Measurements from ENCODE around the gene SLC13A2. TPM values are rescaled to one million over a fixed set of nuclear protein-coding genes. Genes with fewer than 3 reads are reported as not detected.
"Not testable (repeated sequence)": the region's sequence is repeated elsewhere in the genome, so short reads cannot be mapped to it uniquely, and the experiment has no call there.

SLC13A2 gene, protein sequence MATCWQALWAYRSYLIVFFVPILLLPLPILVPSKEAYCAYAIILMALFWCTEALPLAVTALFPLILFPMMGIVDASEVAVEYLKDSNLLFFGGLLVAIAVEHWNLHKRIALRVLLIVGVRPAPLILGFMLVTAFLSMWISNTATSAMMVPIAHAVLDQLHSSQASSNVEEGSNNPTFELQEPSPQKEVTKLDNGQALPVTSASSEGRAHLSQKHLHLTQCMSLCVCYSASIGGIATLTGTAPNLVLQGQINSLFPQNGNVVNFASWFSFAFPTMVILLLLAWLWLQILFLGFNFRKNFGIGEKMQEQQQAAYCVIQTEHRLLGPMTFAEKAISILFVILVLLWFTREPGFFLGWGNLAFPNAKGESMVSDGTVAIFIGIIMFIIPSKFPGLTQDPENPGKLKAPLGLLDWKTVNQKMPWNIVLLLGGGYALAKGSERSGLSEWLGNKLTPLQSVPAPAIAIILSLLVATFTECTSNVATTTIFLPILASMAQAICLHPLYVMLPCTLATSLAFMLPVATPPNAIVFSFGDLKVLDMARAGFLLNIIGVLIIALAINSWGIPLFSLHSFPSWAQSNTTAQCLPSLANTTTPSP
- under 1 TPM in 1 of 2 donors, not detected in 1; 0.02 TPM for polyA plus RNA-seq

DNA sequence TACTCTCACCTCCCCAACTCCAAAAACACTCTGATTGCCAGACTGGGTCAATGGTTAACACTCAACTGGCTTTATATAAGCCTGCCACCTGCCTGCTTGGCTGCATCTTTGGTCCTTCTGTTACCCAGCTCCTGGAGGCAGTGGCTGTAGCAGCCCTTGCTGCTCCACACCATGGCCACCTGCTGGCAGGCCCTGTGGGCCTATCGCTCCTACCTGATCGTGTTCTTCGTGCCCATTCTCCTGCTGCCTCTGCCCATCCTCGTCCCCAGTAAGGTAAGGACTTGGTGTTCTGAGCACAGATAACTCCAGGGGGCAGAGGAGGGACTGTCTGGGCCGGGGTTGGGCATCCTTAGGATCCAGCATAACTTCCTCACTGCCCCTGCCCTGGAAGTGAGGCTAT, at the start of gene SLC13A2:
Gene SLC13A2, plus strand, starts transcription at position 103 of the 400 bp plus-strand sequence. Its CDS starts 69 bp downstream, at position 172.
- no peaks in the 10 kb centered on the region for H3K9me3 ChIP-seq (ENCODE audit: control insufficient read depth in 2 of 2, insufficient read depth in 1 of 2, low read depth in 1 of 2, low read length in 1 of 2)
- WGBS, 2 donors = 56 to 80% methylated on average over 5 of the region's 5 CpGs
- H3K4me3 ChIP-seq (ENCODE audit: low read depth in 1 of 2, low read length in 2 of 2) = no peak within 1 kb of the TSS
- H3K4me1 ChIP-seq (ENCODE audit: control insufficient read depth in 2 of 2, insufficient read depth in 2 of 2, low read length in 1 of 2) = no peaks in the 10 kb centered on the region
- no peaks in the 10 kb centered on the region for H3K27me3 ChIP-seq (ENCODE audit: control insufficient read depth in 1 of 2, insufficient read depth in 2 of 2, low read length in 2 of 2)
- no peaks in the 10 kb centered on the region for H3K36me3 ChIP-seq (ENCODE audit: control insufficient read depth in 2 of 2, insufficient read depth in 2 of 2, low read length in 1 of 2)
- H3K27ac ChIP-seq (ENCODE audit: low read depth in 2 of 2, low read length in 1 of 2) = no peak within 1 kb of the TSS

DNA sequence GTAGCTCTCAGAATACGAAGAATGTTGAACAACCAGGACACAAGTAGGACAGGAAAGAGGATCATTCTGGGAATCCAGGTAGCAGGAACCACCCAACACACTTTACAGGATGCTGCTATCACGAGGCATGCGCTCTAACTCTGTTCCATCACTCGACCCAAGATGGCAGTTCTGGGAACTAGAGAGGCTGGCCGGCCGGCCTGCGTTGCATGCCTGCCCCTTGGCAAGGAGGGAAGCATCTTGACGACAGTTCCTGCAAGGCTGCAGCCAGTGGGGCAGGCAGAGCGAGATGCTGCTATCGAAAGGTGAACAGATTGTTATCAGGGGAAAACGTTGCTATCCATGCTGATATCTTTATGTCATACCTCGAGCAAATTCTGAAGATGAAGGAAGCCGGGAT, 48.2 kb upstream of the SLC13A2 start:
- 86% methylated on average over 13 of the region's 13 CpGs for WGBS, 2 donors
- H3K36me3 ChIP-seq (ENCODE audit: control insufficient read depth in 2 of 2, insufficient read depth in 2 of 2, low read length in 1 of 2) = no peaks in the 10 kb centered on the region
- H3K27me3 ChIP-seq (ENCODE audit: control insufficient read depth in 1 of 2, insufficient read depth in 2 of 2, low read length in 2 of 2) = no peaks in the 10 kb centered on the region
- no peak overlapping the region for H3K27ac ChIP-seq (ENCODE audit: low read depth in 2 of 2, low read length in 1 of 2)
- H3K4me3 ChIP-seq (ENCODE audit: low read depth in 1 of 2, low read length in 2 of 2) = no peak overlapping the region
- no peaks in the 10 kb centered on the region for H3K4me1 ChIP-seq (ENCODE audit: control insufficient read depth in 2 of 2, insufficient read depth in 2 of 2, low read length in 1 of 2)
- H3K9me3 ChIP-seq (ENCODE audit: control insufficient read depth in 2 of 2, insufficient read depth in 1 of 2, low read depth in 1 of 2, low read length in 1 of 2) = no peaks in the 10 kb centered on the region

DNA sequence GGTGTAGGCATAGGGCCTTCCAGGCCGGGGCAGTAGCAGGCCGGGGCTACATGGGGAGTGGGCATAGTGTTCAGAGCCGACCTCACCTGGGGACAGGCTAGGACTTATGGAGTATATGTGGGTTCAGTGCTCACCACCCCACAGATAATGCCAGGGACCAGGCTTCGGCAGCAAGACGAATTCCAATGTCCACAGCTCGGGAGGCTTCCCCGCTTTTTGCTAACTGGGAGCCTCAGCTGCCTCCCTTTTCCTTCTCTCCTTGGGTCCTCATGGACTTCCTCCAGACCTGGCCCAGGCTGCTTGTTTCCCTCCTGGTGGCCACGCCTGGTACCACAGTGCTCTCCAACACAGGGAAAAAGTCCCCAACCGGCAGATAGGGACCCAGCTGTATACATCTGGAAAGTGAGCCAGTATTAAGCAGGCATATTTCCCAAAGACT, 47.3 kb upstream of the SLC13A2 start:
- Histone ChIP-seq H3K36me3 (ENCODE audit: control insufficient read depth in 2 of 2, insufficient read depth in 2 of 2, low read length in 1 of 2) (no peaks in the 10 kb centered on the region), H3K27me3 (ENCODE audit: control insufficient read depth in 1 of 2, insufficient read depth in 2 of 2, low read length in 2 of 2) (no peaks in the 10 kb centered on the region), H3K9me3 (ENCODE audit: control insufficient read depth in 2 of 2, insufficient read depth in 1 of 2, low read depth in 1 of 2, low read length in 1 of 2) (no peaks in the 10 kb centered on the region), H3K27ac (ENCODE audit: low read depth in 2 of 2, low read length in 1 of 2) (no peak overlapping the region), H3K4me3 (ENCODE audit: low read depth in 1 of 2, low read length in 2 of 2) (no peak overlapping the region), H3K4me1 (ENCODE audit: control insufficient read depth in 2 of 2, insufficient read depth in 2 of 2, low read length in 1 of 2) (no peaks in the 10 kb centered on the region)
- 80 to 87% methylated on average over 7 to 9 of the region's 9 CpGs for WGBS, 2 donors

DNA sequence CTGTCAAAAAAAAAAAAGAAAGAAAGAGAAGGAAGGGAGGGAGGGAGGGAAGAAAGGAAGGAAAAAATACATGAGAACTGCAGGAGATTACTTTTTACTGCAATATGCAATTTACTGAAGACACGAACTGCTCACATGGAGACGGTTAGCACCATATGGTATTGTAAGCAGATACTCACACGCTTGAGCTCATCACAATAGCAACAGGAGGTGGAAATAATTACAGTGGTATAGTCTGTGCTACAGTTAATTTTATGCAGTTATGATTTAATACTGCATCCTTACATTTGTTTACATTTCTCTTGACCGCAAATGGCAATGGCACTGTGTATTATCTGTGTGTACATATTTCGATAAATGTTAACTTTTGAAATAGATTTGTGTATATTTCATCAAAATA, 46.1 kb upstream of the SLC13A2 start:
- WGBS, 2 donors = 70% methylated on average over 5 of the region's 5 CpGs
- no peak overlapping the region for H3K27ac ChIP-seq (ENCODE audit: low read depth in 2 of 2, low read length in 1 of 2)
- no peaks in the 10 kb centered on the region for H3K9me3 ChIP-seq (ENCODE audit: control insufficient read depth in 2 of 2, insufficient read depth in 1 of 2, low read depth in 1 of 2, low read length in 1 of 2)
- no peaks in the 10 kb centered on the region for H3K27me3 ChIP-seq (ENCODE audit: control insufficient read depth in 1 of 2, insufficient read depth in 2 of 2, low read length in 2 of 2)
- no peaks in the 10 kb centered on the region for H3K36me3 ChIP-seq (ENCODE audit: control insufficient read depth in 2 of 2, insufficient read depth in 2 of 2, low read length in 1 of 2)
- H3K4me1 ChIP-seq (ENCODE audit: control insufficient read depth in 2 of 2, insufficient read depth in 2 of 2, low read length in 1 of 2) = no peaks in the 10 kb centered on the region
- H3K4me3 ChIP-seq (ENCODE audit: low read depth in 1 of 2, low read length in 2 of 2) = no peak overlapping the region

DNA sequence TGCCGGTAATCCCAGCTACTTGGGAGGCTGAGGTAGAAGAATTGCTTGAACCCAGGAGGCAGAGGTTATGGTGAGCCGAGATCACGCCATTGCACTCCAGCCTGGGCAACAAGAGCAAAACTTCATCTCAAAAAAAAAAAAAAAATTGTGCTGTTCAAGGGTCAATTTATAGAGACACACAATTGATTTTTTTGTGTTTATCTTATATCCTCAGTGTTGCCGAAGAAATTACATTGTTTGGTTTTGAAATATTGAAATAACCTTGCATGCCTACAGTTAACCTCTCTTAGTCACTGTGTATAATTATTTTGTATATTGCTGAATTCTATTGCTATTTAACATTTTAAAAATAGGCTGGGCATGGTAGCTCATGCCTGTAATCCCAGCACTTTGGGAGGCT, 45.5 kb upstream of the SLC13A2 start:
- 81% methylated on average over 4 of the region's 4 CpGs for WGBS, 2 donors
- not testable (repeated sequence) for H3K36me3 ChIP-seq (ENCODE audit: control insufficient read depth in 2 of 2, insufficient read depth in 2 of 2, low read length in 1 of 2); H3K27ac ChIP-seq (ENCODE audit: low read depth in 2 of 2, low read length in 1 of 2); H3K27me3 ChIP-seq (ENCODE audit: control insufficient read depth in 1 of 2, insufficient read depth in 2 of 2, low read length in 2 of 2); H3K4me1 ChIP-seq (ENCODE audit: control insufficient read depth in 2 of 2, insufficient read depth in 2 of 2, low read length in 1 of 2); H3K9me3 ChIP-seq (ENCODE audit: control insufficient read depth in 2 of 2, insufficient read depth in 1 of 2, low read depth in 1 of 2, low read length in 1 of 2); H3K4me3 ChIP-seq (ENCODE audit: low read depth in 1 of 2, low read length in 2 of 2)

- H3K27ac ChIP-seq (ENCODE audit: low read depth in 2 of 2, low read length in 1 of 2) = no peak overlapping the region
- WGBS, 2 donors = 42 to 64% methylated on average over 1 of the region's 1 CpG
- H3K27me3 ChIP-seq (ENCODE audit: control insufficient read depth in 1 of 2, insufficient read depth in 2 of 2, low read length in 2 of 2) = no peaks in the 10 kb centered on the region
- H3K4me1 ChIP-seq (ENCODE audit: control insufficient read depth in 2 of 2, insufficient read depth in 2 of 2, low read length in 1 of 2) = no peaks in the 10 kb centered on the region
- H3K36me3 ChIP-seq (ENCODE audit: control insufficient read depth in 2 of 2, insufficient read depth in 2 of 2, low read length in 1 of 2) = no peaks in the 10 kb centered on the region
- no peaks in the 10 kb centered on the region for H3K9me3 ChIP-seq (ENCODE audit: control insufficient read depth in 2 of 2, insufficient read depth in 1 of 2, low read depth in 1 of 2, low read length in 1 of 2)
- no peak overlapping the region for H3K4me3 ChIP-seq (ENCODE audit: low read depth in 1 of 2, low read length in 2 of 2)
Observed at GRCh38 chr17:28433721-28434120, 39.7 kb upstream of the SLC13A2 start.

GRCh38 chr17:28434326-28434725, 39.1 kb upstream of the SLC13A2 start:
- H3K4me3 ChIP-seq (ENCODE audit: low read depth in 1 of 2, low read length in 2 of 2); H3K36me3 ChIP-seq (ENCODE audit: control insufficient read depth in 2 of 2, insufficient read depth in 2 of 2, low read length in 1 of 2): not testable (repeated sequence)
- 59 to 63% methylated on average over 8 of the region's 8 CpGs for WGBS, 2 donors

DNA sequence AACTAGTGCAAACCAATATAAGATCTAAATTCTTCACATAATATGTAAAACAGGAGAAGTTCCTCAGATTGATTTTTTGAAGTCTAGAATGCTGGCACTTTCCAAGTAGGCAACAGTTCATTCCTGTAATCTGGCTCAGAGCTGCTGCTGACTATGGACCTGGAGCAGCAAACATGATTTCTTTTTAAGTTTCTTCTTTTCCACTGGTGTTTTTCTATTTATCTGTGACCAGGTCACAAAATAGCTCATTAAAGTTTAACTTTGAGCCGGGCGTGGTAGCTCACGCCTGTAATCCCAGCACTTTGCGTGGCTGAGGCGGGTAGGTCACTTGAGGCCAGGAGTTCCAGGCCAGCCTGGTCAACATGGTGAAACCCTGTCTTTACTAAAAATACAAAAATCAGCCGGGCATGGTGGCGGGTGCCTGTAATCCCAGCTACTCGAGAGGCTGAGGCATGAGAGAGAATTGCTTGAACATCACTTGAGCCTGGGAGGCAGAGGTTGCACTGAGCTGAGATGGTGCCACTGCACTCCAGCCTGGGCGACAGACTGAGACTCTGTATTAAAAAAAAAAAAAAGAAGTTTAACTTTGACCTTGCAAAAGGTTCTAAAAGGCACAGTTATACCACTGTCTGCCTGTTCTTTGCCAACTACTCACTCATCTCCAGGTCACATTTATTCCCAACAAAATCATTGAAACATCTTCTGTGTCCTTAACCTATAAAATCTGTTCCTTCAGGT, 29.4 kb upstream of the SLC13A2 start:
- no peaks in the 10 kb centered on the region for H3K36me3 ChIP-seq (ENCODE audit: control insufficient read depth in 2 of 2, insufficient read depth in 2 of 2, low read length in 1 of 2)
- WGBS, 2 donors = 81 to 88% methylated on average over 8 to 9 of the region's 9 CpGs
- no peaks in the 10 kb centered on the region for H3K4me1 ChIP-seq (ENCODE audit: control insufficient read depth in 2 of 2, insufficient read depth in 2 of 2, low read length in 1 of 2)

More at GRCh38 chr17:28434326-28434725, 39.1 kb upstream of the SLC13A2 start:
- H3K9me3 ChIP-seq (ENCODE audit: control insufficient read depth in 2 of 2, insufficient read depth in 1 of 2, low read depth in 1 of 2, low read length in 1 of 2); H3K4me1 ChIP-seq (ENCODE audit: control insufficient read depth in 2 of 2, insufficient read depth in 2 of 2, low read length in 1 of 2); H3K27me3 ChIP-seq (ENCODE audit: control insufficient read depth in 1 of 2, insufficient read depth in 2 of 2, low read length in 2 of 2); H3K27ac ChIP-seq (ENCODE audit: low read depth in 2 of 2, low read length in 1 of 2): not testable (repeated sequence)

DNA sequence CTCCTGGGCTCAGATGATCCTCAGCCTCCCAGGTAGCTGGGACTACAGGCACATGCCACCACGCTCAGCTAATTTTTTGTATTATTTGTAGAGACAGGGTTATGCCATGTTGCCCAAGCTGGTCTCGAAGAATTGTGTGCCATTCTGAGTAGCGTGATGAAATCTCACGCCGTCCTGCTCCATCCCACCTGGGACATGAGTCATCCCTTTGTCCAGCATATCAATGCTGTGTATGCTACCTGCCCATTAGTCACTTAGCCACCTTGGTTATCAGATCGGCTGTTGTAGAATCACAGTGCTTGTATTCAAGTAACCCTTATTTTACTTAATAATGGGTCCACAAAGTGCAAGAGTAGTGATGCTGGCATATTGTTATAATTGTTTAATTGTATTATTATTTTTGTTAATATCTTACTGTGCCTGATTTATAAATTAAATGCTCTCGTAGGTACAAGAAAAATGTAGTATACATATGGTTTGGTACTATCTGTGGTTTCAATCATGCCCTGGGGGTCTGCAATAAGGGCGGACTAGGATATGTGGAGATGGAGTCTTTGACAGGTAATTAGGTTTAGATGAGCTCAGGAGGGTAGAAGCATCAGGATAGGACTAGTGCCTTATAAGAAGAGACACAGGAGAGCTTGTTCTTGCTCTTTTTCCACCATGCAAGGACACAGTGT, 26.6 kb upstream of the SLC13A2 start:
- H3K27me3 ChIP-seq (ENCODE audit: control insufficient read depth in 1 of 2, insufficient read depth in 2 of 2, low read length in 2 of 2) = no peaks in the 10 kb centered on the region
- 79 to 82% methylated on average over 8 of the region's 8 CpGs for WGBS, 2 donors
- H3K9me3 ChIP-seq (ENCODE audit: control insufficient read depth in 2 of 2, insufficient read depth in 1 of 2, low read depth in 1 of 2, low read length in 1 of 2) = no peaks in the 10 kb centered on the region
- no peaks in the 10 kb centered on the region for H3K4me1 ChIP-seq (ENCODE audit: control insufficient read depth in 2 of 2, insufficient read depth in 2 of 2, low read length in 1 of 2)
- no peak overlapping the region for H3K27ac ChIP-seq (ENCODE audit: low read depth in 2 of 2, low read length in 1 of 2)
- no peak overlapping the region for H3K4me3 ChIP-seq (ENCODE audit: low read depth in 1 of 2, low read length in 2 of 2)
- H3K36me3 ChIP-seq (ENCODE audit: control insufficient read depth in 2 of 2, insufficient read depth in 2 of 2, low read length in 1 of 2) = no peaks in the 10 kb centered on the region

More for the DNA sequence above, 29.4 kb upstream of the SLC13A2 start:
- no peaks in the 10 kb centered on the region for H3K27me3 ChIP-seq (ENCODE audit: control insufficient read depth in 1 of 2, insufficient read depth in 2 of 2, low read length in 2 of 2)
- no peak overlapping the region for H3K4me3 ChIP-seq (ENCODE audit: low read depth in 1 of 2, low read length in 2 of 2)
- H3K9me3 ChIP-seq (ENCODE audit: control insufficient read depth in 2 of 2, insufficient read depth in 1 of 2, low read depth in 1 of 2, low read length in 1 of 2) = no peaks in the 10 kb centered on the region
- H3K27ac ChIP-seq (ENCODE audit: low read depth in 2 of 2, low read length in 1 of 2) = no peak overlapping the region
